ENCODE data around the gene SAMD14.

Gene SAMD14

GRCh38 chr17:50118076-50118827, 11.7 kb downstream of the SAMD14 start:
- H3K27ac ChIP-seq = no peak overlapping the region
- TF ChIP-seq ZFX (IDR thresholded peaks at IDR 0.05; ENCODE audit: borderline replicate concordance) (no peak), CTCF (IDR thresholded peaks at IDR 0.05) (no peak)

GRCh38 chr17:50117202-50118051, 12.5 kb downstream of the SAMD14 start:
- no peak overlapping the region for H3K27ac ChIP-seq
- no peak for TF ChIP-seq ZFX (IDR thresholded peaks at IDR 0.05; ENCODE audit: borderline replicate concordance)
- TF ChIP-seq CTCF (IDR thresholded peaks at IDR 0.05) = peak; percentile 87

- H3K27ac ChIP-seq = no peak overlapping the region
- TF ChIP-seq CTCF (IDR thresholded peaks at IDR 0.05) = no peak
- no peak for TF ChIP-seq ZFX (IDR thresholded peaks at IDR 0.05; ENCODE audit: borderline replicate concordance)
Observed at GRCh38 chr17:50115756-50116155, 14.2 kb downstream of the SAMD14 start.

- TF ChIP-seq ZFX (IDR thresholded peaks at IDR 0.05; ENCODE audit: borderline replicate concordance) (no peak), CTCF (IDR thresholded peaks at IDR 0.05) (peak; percentile 81)
- H3K27ac ChIP-seq = no peak overlapping the region
Observed at GRCh38 chr17:50114849-50115357, 15.1 kb downstream of the SAMD14 start.

GRCh38 chr17:50114401-50114800, 15.6 kb downstream of the SAMD14 start:
- TF ChIP-seq ZFX (IDR thresholded peaks at IDR 0.05; ENCODE audit: borderline replicate concordance) (no peak), CTCF (IDR thresholded peaks at IDR 0.05) (no peak)
- H3K27ac ChIP-seq = no peak overlapping the region

GRCh38 chr17:50113624-50114320, 16.2 kb downstream of the SAMD14 start:
- TF ChIP-seq CTCF (IDR thresholded peaks at IDR 0.05) (no peak), ZFX (IDR thresholded peaks at IDR 0.05; ENCODE audit: borderline replicate concordance) (no peak)

More at GRCh38 chr17:50113624-50114320, 16.2 kb downstream of the SAMD14 start:
- H3K27ac ChIP-seq = no peak overlapping the region

Data from 22Rv1 (cell line).